CD4-positive, alpha-beta T cell treated with Interleukin-21 for 1 hour (primary cell): ENCODE results near the gene BNIPL.
A peak's percentile ranks its signal among the peaks of the same experiment; 100 is the strongest.

Experiments used
- DNase-seq: peaks from one replicate; pipeline ENCODE4 v3.0.0-alpha.2; 2020

The BNIPL gene

DNA sequence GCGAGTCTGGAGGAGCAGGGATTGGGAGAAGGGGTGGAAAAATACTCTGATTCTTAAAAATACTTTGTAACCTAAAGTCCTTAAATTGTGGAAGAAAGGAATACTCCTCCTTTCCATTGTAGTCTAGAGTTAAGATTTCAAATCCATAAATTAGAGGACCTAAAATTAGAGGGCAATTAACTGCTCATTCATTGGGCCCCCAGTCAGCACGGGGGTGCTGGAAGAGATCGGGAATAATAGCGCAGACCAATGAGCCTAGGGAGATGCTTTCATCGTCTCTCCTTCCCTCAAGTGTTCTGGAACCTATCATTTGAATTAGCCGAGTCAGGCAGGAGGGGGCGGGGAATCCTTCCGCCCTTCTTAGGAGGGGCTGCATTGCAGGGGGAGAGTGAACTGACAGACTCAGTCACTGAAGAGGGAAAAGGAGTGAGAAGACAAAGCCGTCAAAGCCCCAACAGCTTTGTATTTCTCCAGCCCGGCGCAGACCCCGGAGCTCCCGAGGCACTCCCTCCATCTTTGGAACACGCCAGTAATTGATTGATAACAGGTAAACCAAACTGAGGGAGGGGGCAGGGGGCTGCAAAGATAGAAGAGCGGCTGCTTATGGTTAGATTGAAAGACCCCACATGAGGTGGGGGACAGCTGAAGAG is 23.7 kb downstream of the BNIPL start, which contains the start of gene MLLT11:
MLLT11 (plus strand) TSS at position 391 of the 650 bp plus-strand sequence. CDS start 6,828 bp downstream, outside the sequence.
- DNase-seq = no peak

DNA sequence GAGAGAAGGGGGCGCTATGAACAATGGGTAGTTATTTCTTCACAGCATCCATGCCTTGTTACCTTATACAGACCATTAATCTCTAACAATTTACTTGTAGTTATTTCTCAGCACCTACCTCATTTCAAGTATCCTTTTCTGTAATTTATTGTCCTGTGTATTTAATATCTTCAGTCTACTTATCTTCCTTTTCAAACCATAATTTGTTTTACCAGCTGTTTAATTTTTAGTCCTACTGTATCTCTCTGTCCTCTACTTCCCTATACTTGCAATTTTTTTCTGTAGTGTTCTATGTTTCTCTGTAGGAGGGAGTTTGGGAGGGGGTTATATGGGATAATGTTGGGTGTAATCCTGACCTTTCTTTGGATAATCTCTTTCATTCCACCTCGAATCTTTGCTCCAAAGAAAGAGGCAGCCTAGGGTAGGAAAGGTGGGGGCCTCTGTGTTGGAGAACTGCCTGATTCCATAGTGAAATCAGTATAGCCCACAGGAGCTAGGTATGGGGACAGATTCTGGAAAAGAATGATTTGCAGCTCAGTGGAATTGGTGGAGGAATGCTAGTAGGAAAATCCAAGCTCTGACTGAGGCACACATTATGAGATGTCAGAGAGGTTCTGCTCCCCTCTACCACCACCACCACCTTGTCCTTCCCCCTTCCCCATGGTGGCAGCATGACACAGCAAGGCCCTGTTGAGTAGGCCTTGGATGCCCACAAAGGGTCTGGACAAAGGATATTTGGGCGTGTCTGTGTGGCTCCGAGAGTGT is 24.5 kb downstream of the BNIPL start:
- no peak for DNase-seq

DNA sequence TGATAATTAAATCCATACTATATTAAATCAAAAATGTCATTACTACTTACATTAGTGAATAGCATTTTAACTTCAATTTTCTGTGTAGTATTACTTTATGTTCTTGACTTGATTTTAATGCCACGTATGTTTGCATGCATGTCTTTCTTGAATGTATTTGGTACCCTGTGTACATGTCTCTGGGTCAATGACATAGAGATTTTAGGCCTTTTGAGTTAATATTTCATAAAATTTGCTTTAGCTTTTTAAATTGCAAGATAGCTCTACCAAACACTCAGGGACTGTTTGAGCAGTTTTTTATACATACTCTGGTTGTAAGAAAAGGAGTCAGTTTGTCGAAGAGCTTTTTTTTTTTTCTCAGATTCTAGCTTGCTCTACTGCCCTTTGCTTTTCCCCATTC is 25.3 kb downstream of the BNIPL start:
- no peak for DNase-seq

DNA sequence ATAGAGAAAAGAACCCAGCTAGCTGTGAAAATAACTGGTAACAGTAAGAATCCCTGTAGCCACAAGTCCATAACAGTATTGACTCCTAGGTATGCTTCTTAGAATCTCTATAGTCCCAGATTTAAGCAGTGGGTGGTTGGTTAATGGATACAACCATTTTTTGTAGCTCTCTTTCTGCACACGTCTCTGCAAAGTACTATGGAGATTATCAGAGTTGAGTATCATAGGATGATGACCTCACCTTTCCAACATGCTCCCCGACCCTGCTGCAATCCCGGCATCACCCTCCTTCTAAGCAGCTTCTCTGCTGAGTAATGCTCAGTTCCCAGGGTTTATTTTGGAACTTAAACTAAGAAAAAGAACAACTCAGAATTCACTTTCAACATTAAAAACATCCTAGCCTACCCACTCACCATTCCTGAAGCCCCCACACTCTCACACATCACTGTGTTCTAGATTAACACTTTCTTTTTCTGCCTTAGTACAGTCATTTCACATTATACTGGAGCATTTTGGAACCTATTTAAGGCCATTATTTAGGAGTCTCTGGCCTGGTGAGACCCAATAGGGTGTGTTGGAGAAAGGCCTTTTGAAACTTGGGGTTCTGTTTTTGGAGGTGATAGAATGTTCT is 26.5 kb downstream of the BNIPL start:
- DNase-seq = no peak

DNA sequence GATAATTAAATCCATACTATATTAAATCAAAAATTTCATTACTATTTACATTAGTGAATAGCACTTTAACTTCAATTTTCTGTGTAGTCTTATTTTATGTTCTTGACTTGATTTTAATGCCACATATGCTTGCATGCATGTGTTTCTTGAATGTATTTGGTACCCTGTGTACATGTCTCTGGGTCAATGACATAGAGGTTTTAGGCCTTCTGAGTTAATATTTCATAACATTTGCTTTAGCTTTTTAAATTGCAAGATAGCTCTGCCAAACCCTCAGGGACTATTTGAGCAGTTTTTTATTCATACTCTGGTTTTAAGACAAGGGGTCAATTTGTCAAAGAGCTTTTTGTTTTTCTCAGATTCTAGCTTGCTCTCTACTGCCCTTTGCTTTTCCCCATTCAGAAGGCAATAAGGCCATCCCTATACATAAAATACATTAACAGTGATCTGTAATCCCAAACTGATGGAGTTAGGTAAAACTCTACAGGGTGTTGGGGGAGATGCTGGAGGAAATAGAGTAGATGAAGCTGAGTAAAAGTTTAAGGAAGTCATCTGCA is 28.8 kb downstream of the BNIPL start:
- no peak for DNase-seq

DNA sequence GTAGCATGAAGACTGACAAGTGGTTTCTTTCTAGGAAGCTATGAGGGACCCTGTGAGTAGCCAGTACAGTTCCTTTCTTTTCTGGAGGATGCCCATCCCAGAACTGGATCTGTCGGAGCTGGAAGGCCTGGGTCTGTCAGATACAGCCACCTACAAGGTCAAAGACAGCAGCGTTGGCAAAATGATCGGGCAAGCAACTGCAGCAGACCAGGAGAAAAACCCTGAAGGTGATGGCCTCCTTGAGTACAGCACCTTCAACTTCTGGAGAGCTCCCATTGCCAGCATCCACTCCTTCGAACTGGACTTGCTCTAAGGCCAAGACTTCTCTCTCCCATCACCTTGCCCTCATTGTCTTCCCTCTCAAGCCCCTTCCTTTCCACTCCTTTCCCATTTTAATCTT is 30.8 kb downstream of the BNIPL start:
- DNase-seq = no peak

DNA sequence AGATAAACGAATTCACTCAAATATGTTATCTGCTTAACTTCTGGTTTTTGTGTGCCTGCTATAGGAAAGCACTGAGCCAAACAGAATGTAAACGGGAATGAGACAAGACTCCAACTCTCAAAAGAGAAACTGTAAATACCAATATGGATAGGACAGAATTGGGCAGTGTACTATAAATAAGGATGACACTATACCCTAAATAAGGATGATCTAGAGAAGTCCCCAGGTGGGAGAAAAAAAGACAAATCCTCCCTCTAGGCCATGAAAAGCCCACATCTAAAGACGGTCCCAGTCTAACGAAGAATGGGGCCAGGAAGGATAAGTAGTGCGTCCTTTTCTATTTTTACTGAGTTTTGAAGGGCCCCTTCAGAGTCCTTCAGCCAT is 32.7 kb downstream of the BNIPL start:
- DNase-seq = no peak

DNA sequence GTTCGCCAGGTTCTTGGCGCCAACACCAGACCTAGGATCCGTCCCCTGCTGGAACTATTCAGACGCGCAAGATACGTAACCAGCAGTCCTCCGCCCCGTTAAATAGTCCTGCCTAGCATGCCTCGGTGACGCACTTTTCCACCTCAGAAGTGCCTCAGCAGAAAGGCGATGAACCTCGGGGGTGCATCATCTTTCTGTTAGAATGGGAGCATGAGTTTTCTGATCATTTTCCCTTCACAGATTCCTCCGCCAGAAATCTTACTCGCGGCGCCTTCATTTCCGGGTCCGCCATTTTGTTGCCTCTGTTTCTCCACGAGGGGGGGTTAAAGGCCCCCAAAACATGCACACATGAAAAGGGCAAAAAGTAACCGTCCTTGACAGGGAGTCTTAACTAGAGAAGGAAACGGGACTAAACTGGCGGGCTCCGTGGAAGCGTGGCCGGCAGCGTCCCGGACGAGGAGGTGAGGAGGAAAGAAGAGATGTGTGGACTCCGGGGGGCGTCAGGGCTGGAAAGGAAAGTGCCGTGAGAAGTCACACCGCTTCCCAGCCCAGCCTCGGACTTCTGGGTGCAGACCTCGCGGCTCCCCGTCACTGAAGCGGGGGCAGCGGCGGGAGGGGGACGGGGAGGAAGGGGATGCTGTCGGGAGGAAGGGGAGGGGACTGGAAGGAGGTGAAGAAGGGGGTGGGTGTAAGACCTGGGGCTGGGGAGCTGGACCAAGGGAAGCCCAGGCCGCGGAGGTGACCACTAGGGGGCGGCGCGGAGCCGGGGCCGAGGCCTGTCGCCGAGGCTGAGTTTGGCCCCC is 34.3 kb downstream of the BNIPL start, which contains the start of gene GABPB2:
GABPB2 (plus strand) TSS at position 288 of the 803 bp plus-strand sequence. CDS start 17,429 bp downstream, outside the sequence.
- peak; percentile 88 for DNase-seq

DNA sequence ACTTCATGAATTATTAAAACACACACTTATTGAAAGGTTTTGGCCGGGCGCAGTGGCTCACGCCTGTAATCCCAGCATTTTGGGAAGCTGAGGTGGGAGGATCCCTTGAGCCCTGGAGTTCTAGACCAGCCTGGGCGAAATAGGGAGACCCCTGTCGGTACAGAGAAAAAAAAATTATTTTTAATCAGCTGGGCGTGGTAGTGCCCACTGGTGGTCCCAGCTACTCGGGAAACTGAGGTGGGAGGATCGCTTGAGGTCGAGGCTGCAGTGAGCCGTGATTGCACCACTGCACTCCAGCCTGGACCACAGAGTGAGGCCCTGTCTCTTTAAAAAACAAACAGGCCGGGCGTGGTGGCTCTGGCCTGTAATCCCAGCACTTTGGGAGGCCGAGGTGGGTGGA is 35.8 kb downstream of the BNIPL start:
- DNase-seq = no peak

DNA sequence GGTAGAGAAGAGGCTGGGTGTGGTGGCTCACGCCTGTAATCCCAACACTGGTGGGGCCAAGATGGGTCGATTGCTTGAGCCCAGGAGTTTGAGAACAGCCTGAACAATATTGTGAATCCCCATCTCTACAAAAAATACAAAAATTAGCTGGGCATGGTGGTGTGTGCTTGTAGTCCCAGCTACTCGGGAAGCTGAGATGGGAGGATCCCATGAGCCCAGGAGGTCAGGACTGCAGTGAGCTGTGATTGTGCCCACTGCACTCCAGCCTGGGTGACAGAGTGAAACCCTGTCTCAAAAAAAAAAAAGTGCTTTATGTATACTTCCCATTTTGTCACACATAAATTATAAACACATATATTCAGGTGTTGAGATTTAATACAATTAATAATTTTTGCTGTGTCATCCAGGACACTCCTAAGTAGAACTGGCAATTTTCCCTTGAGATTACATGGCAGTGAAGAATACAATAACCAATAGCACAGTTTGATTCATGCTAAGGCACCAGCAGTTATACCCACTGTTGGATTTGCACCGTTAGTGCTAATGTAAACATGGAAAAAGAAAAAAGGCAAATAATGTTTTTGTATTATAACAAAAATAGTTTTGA is 49.7 kb downstream of the BNIPL start:
- no peak for DNase-seq
